GM12878 (cell line): ENCODE measurements around the gene ZSWIM3. TPM values are rescaled to one million over a fixed set of nuclear protein-coding genes. Genes with fewer than 3 reads are reported as not detected.

ENCODE experiments used
- ATAC-seq: fragments of 200-7000 bp; cut with Tn5 transposase; 3 replicates; pipeline ENCODE4 v1.9.1; 2020; ENCODE audit warnings: mild to moderate bottlenecking, moderate library complexity
- BruUV-seq: library from RNA; stranded (reverse); fragments of 400-500 nt; replicated peaks from 2 replicates; lab custom pipeline; 2021; lab: Mats Ljungman, UMichigan
- CTCF ChIA-PET: fragments of 300-600 bp; sonication (Branson Sonifier 250); formaldehyde crosslinking; extraction: SDS; loops from one replicate; lab custom pipeline; 2021; ENCODE audit warnings: inconsistent platforms; lab: Yijun Ruan, JAX
- POLR2A ChIA-PET: fragments of 350-600 bp; formaldehyde crosslinking; extraction: SDS; loops from one replicate; lab custom pipeline; 2021; ENCODE audit warnings: inconsistent platforms; lab: Charles Lee
- RAD21 ChIA-PET: fragments of 300-600 bp; sonication (Branson Sonifier 250); formaldehyde crosslinking; loops from one replicate; lab custom pipeline; 2023; ENCODE audit warnings: antibody characterized with exemption; ENCODE audit not compliant: unreplicated experiment; lab: Charles Lee
- SMC1A ChIA-PET: fragments of 300-600 bp; sonication (Branson Sonifier 250); formaldehyde crosslinking; loops from one replicate; lab custom pipeline; 2023; ENCODE audit not compliant: unreplicated experiment, uncharacterized antibody; lab: Charles Lee
- DNase-seq: peaks from one replicate; pipeline ENCODE4 v3.0.0-alpha.2; 2011; ENCODE audit warnings: low read depth, low spot score
- FAIRE-seq: peaks from 3 replicates; lab custom pipeline; 2011; peaks lifted over from hg19 to GRCh38; lab: Jason Lieb, UNC
- H2AFZ ChIP-seq: 2 replicates; pipeline ENCODE4 v1.6.0; 2011; ENCODE audit warnings: low read depth, low read length, control low read depth; ENCODE audit not compliant: control insufficient read depth
- H3K27ac ChIP-seq: 2 replicates; pipeline ENCODE4 v1.5.1; 2011; ENCODE audit warnings: control low read depth; ENCODE audit not compliant: control insufficient read depth, insufficient read depth
- H3K27me3 ChIP-seq, 2 experiments: replicated peaks in 1 of 2; 2 replicates each; pipeline versions ENCODE4 v1.6.0 to v1.6.1; 2011; ENCODE audit warnings: low read length in 1 of 2; ENCODE audit not compliant: control insufficient read depth in 2 of 2, insufficient read depth in 2 of 2
- H3K36me3 ChIP-seq, 2 experiments: 2 replicates each; pipeline ENCODE4 v1.5.1; 2011; ENCODE audit warnings: low read length in 1 of 2; ENCODE audit not compliant: control insufficient read depth in 2 of 2, insufficient read depth in 2 of 2
- H3K4me1 ChIP-seq: 2 replicates; pipeline ENCODE4 v1.6.1; 2011; ENCODE audit warnings: mild to moderate bottlenecking, low read length, moderate library complexity, mixed read lengths; ENCODE audit not compliant: control insufficient read depth, insufficient read depth
- H3K4me2 ChIP-seq: 2 replicates; pipeline ENCODE4 v1.6.0; 2011; ENCODE audit warnings: control low read depth; ENCODE audit not compliant: control insufficient read depth, insufficient read depth
- H3K4me3 ChIP-seq: fragments of 200-600 bp; sonication (generic); 2 replicates; pipeline ENCODE4 v1.5.1; 2016
- H3K79me2 ChIP-seq: 2 replicates; pipeline ENCODE4 v1.6.0; 2011; ENCODE audit warnings: low read length; ENCODE audit not compliant: control insufficient read depth, insufficient read depth
- H3K9ac ChIP-seq: 2 replicates; pipeline ENCODE4 v1.8.0; 2011; ENCODE audit warnings: low read length, control low read depth, mixed read lengths; ENCODE audit not compliant: control insufficient read depth, insufficient read depth
- H3K9me3 ChIP-seq: replicated peaks from 3 replicates; pipeline ENCODE4 v1.5.1; 2011; ENCODE audit warnings: mild to moderate bottlenecking, low read length; ENCODE audit not compliant: control insufficient read depth, insufficient read depth
- H4K20me1 ChIP-seq: 2 replicates; pipeline ENCODE4 v1.6.0; 2011; ENCODE audit not compliant: control insufficient read depth, insufficient read depth
- BHLHE40 ChIP-seq, 2 experiments: fragments of 450-650 bp in 1 of 2; IDR thresholded peaks; 2 replicates each; pipeline ENCODE4 v1.6.1; 2011 to 2017; ENCODE audit warnings: low read depth in 2 of 2, borderline replicate concordance in 1 of 2, improper control_type of control experiment in 1 of 2, low read length in 1 of 2, mild to moderate bottlenecking in 1 of 2
- BMI1 ChIP-seq: fragments of 450-650 bp; IDR thresholded peaks from 2 replicates; pipeline ENCODE4 v1.6.1; 2016; ENCODE audit warnings: mild to moderate bottlenecking, moderate library complexity, borderline replicate concordance
- BRCA1 ChIP-seq: IDR thresholded peaks from 2 replicates; pipeline ENCODE4 v1.6.1; 2011; ENCODE audit warnings: low read depth, low read length, improper control_type of control experiment
- EP300 ChIP-seq, 2 experiments: fragments of 150-350 bp in 1 of 2; IDR thresholded peaks; 2 replicates each; pipeline ENCODE4 v1.6.1; 2011 to 2012; ENCODE audit warnings: low read depth in 2 of 2, low read length in 2 of 2, borderline replicate concordance in 1 of 2, improper control_type of control experiment in 1 of 2, inconsistent platforms in 1 of 2; ENCODE audit not compliant: control insufficient read depth in 1 of 2
- GABPA ChIP-seq: IDR thresholded peaks from 2 replicates; pipeline ENCODE4 v1.6.1; 2014; ENCODE audit warnings: antibody characterized with exemption, low read depth, mild to moderate bottlenecking, inconsistent platforms
- HDAC2 ChIP-seq: fragments of 200-600 bp; sonication (generic); IDR thresholded peaks from 2 replicates; pipeline ENCODE4 v1.6.1; 2017
- IRF4 ChIP-seq: IDR thresholded peaks from 2 replicates; pipeline ENCODE4 v1.6.1; 2011; ENCODE audit warnings: low read depth, low read length
- NFXL1 ChIP-seq: fragments of 450-650 bp; IDR thresholded peaks from 2 replicates; pipeline ENCODE4 v1.6.1; 2017; ENCODE audit warnings: antibody characterized with exemption, mild to moderate bottlenecking, borderline replicate concordance
- NFYB ChIP-seq: IDR thresholded peaks from 2 replicates; pipeline ENCODE4 v1.6.1; 2011; ENCODE audit warnings: low read depth, mild to moderate bottlenecking, low read length, improper control_type of control experiment, moderate library complexity; ENCODE audit not compliant: insufficient read depth
- NR2C1 ChIP-seq: fragments of 450-650 bp; IDR thresholded peaks from 2 replicates; pipeline ENCODE4 v1.6.1; 2017; ENCODE audit warnings: antibody characterized with exemption, mild to moderate bottlenecking, moderate library complexity
- POU2F2 ChIP-seq: IDR thresholded peaks from 3 replicates; pipeline ENCODE4 v1.6.1; 2011; ENCODE audit warnings: low read depth, mild to moderate bottlenecking, low read length, borderline replicate concordance
- RB1 ChIP-seq: fragments of 450-650 bp; formaldehyde crosslinking; IDR thresholded peaks from 2 replicates; pipeline ENCODE4 v1.6.1; 2017; ENCODE audit warnings: mild to moderate bottlenecking, borderline replicate concordance
- SIN3A ChIP-seq: IDR thresholded peaks from 2 replicates; pipeline ENCODE4 v1.6.1; 2012; ENCODE audit warnings: low read depth, low read length, improper control_type of control experiment
- SP1 ChIP-seq: IDR thresholded peaks from one replicate; pipeline ENCODE4 v1.6.1; 2011; ENCODE audit warnings: low read depth, low read length
- YY1 ChIP-seq: IDR thresholded peaks from 2 replicates; pipeline ENCODE4 v1.6.1; 2011; ENCODE audit warnings: low read depth, mild to moderate bottlenecking, low read length
- WGBS: methylation state at CpG from one replicate; pipeline ENCODE4 v1.1.6; 2016; ENCODE audit warnings: low lambda C conversion rate; ENCODE audit not compliant: insufficient replicate concordance, insufficient coverage; ENCODE audit errors: missing lambda C conversion rate; 5-methylcytosine and 5-hydroxymethylcytosine counted together
- in situ Hi-C: fragments of 300-500 bp; cut with MboI; formaldehyde crosslinking; loops from 9 replicates; pipeline ENCODE4 v1.14.3; 2018; ENCODE audit warnings: mixed read lengths
- intact Hi-C: fragments of 100-400 bp; cut with micrococcal nuclease; formaldehyde crosslinking; loops from one replicate; pipeline ENCODE4 v1.14.2; 2022; ENCODE audit not compliant: unreplicated experiment
- polyA plus RNA-seq, 11 experiments: library from polyadenylated mRNA; depleted of rRNA in 4 of 11; unstranded in 6 of 11; stranded (reverse) in 5 of 11; fragments of >200 nt; fragmentation: Nextera tagmentation in 4 of 11; fragmentation: Illumina TruSeq in 1 of 11; extraction: Ambion mirVana in 4 of 11; extraction: Trizol in 1 of 11; gene quantifications; 1 replicate in 1 of 11; 2 replicates in 10 of 11; pipeline versions ENCODE4 v1.2.1 to v1.2.3, GENCODE V29; 2011 to 2016; ENCODE audit warnings: inconsistent platforms in 2 of 11, missing spikeins in 2 of 11, low read depth in 1 of 11
- total RNA-seq, 4 experiments: library from RNA; depleted of rRNA in 3 of 4; stranded (reverse); fragments of >200 nt in 3 of 4; fragmentation: Illumina TruSeq in 1 of 4; extraction: Trizol in 1 of 4; gene quantifications; 2 replicates each; pipeline versions ENCODE4 v1.2.1 to v1.2.3, GENCODE V29; 2013 to 2021
- TF ChIP-seq, protein P1 (sequence below): IDR thresholded peaks from 2 replicates; pipeline ENCODE4 v1.6.1; 2011; ENCODE audit warnings: low read depth, low read length, improper control_type of control experiment, borderline replicate concordance
- TF ChIP-seq, protein P2 (sequence below): fragments of 450-650 bp; formaldehyde crosslinking; IDR thresholded peaks from 2 replicates; pipeline ENCODE4 v1.4.0; 2020; ENCODE audit warnings: mild to moderate bottlenecking, moderate library complexity

Gene ZSWIM3
- total and polyA plus RNA-seq, 10 of the 15 experiments (the other 5 are each of a cell fraction or from before 2014, with no cell fraction given) = 1.6 to 5.1 (median 4.2) TPM

DNA sequence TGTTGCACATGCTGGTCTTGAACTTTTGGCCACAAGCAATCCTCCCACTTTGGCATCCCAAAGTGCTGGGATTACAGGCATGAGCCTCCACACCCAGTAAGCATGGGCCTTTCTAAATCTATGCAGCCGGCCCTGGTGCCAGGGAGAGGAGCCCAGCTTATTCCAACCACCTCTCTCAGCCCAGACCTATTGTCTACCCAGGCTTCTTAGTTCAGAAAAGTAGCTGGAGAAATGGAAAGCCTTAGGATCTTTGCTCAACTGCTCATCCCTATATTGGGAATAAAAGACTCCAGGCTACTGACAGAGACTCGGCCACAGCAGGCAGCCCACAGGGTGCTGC is 69.3 kb downstream of the ZSWIM3 start:
- SMC1A ChIA-PET = no interaction called here

DNA sequence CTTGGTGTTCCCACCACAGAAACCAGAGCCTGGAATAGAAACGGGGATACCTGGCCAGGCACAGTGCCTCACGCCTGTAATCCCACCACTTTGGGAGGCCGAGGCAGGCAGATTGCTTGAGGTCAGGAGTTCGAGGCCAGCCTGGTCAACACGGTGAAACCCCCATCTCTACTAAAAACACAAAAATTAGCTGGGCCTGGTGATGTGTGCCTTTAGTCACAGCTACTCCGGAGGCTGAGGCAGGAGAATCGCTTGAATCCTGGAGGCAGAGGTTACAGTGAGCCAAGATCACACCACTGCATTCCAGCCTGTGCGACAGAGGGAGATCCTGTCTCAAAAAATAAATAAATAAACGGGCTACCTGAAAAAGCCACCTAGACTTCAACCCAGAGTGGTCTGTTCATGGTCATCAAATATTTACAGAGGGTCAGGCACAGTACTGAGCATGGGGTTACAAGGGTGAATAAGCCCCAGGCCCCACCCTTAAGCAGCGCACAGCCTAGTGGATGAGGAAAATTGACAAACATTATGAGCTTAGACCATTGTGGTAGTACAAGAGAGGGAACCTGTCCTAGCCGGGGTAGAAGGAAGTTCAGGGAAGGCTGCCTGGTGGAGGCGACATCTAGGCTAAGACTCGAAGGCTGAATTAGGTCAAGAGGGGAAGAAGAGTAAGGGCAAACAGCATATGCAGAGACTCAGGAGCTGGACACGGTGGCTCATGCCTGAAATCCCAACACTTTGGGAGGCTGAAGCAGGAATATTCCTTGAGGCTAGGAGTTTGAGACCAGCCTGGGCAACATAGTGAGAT is 69.9 kb downstream of the ZSWIM3 start:
- no peak for FAIRE-seq
- no TSS peak for BruUV-seq
- POLR2A ChIA-PET = interaction anchor here (1.2 to 1.4 kb wide), 2 partner anchors 8 to 34 kb away, joined by 3 read pairs; no protein-coding TSS in a partner anchor
- TF ChIP-seq, protein P1, sequence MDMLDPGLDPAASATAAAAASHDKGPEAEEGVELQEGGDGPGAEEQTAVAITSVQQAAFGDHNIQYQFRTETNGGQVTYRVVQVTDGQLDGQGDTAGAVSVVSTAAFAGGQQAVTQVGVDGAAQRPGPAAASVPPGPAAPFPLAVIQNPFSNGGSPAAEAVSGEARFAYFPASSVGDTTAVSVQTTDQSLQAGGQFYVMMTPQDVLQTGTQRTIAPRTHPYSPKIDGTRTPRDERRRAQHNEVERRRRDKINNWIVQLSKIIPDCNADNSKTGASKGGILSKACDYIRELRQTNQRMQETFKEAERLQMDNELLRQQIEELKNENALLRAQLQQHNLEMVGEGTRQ = no peak
- TF ChIP-seq IRF4 (no peak), NFYB (no peak), EP300 (IDR thresholded peaks at IDR 0.05; ENCODE audit: borderline replicate concordance in 1 of 2, control insufficient read depth in 1 of 2, low read depth in 2 of 2, low read length in 2 of 2) (no peak), SP1 (no peak), GABPA (no peak), YY1 (no peak)
- TF ChIP-seq, protein P2, sequence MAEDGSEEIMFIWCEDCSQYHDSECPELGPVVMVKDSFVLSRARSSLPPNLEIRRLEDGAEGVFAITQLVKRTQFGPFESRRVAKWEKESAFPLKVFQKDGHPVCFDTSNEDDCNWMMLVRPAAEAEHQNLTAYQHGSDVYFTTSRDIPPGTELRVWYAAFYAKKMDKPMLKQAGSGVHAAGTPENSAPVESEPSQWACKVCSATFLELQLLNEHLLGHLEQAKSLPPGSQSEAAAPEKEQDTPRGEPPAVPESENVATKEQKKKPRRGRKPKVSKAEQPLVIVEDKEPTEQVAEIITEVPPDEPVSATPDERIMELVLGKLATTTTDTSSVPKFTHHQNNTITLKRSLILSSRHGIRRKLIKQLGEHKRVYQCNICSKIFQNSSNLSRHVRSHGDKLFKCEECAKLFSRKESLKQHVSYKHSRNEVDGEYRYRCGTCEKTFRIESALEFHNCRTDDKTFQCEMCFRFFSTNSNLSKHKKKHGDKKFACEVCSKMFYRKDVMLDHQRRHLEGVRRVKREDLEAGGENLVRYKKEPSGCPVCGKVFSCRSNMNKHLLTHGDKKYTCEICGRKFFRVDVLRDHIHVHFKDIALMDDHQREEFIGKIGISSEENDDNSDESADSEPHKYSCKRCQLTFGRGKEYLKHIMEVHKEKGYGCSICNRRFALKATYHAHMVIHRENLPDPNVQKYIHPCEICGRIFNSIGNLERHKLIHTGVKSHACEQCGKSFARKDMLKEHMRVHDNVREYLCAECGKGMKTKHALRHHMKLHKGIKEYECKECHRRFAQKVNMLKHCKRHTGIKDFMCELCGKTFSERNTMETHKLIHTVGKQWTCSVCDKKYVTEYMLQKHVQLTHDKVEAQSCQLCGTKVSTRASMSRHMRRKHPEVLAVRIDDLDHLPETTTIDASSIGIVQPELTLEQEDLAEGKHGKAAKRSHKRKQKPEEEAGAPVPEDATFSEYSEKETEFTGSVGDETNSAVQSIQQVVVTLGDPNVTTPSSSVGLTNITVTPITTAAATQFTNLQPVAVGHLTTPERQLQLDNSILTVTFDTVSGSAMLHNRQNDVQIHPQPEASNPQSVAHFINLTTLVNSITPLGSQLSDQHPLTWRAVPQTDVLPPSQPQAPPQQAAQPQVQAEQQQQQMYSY = no peak

More for the DNA sequence above, 69.3 kb downstream of the ZSWIM3 start:
- ChIA-PET POLR2A (interaction anchor here (0.6 kb wide), 1 partner anchor 9 kb away, joined by 4 read pairs; no protein-coding TSS in a partner anchor), CTCF (interaction anchor here (1.9 kb wide), 1 partner anchor 127 kb away, joined by 6 read pairs; no protein-coding TSS in a partner anchor), RAD21 (no interaction called here)
- Histone ChIP-seq H3K27ac (no peak overlapping the region), H3K4me3 (no peak overlapping the region), H3K9ac (no peak overlapping the region), H3K79me2 (no peaks in the 10 kb centered on the region), H3K4me2 (no peak overlapping the region), H3K9me3 (no peaks in the 10 kb centered on the region), H2AFZ (no peak overlapping the region), H3K36me3 (no peaks in the 10 kb centered on the region), H4K20me1 (no peaks in the 10 kb centered on the region), H3K4me1 (no peaks in the 10 kb centered on the region), H3K27me3 (no peaks in the 10 kb centered on the region)
- in situ Hi-C loops (no loop called here), intact Hi-C loops (no loop called here)
- BruUV-seq = no TSS peak
- FAIRE-seq = no peak
- WGBS = 47% methylated on average over 2 of the region's 2 CpGs
- DNase-seq = no peak
- no peak for ATAC-seq
- TF ChIP-seq GABPA (no peak), SIN3A (no peak), BHLHE40 (IDR thresholded peaks at IDR 0.05; ENCODE audit: borderline replicate concordance in 1 of 2, low read depth in 2 of 2, low read length in 1 of 2) (no peak), NFXL1 (no peak), POU2F2 (no peak), BRCA1 (no peak), HDAC2 (no peak), BMI1 (no peak), RB1 (no peak), NR2C1 (no peak)

More for the DNA sequence above, 69.9 kb downstream of the ZSWIM3 start:
- no peaks in the 10 kb centered on the region for H3K4me1 ChIP-seq
- in situ Hi-C loops = no loop called here
- H2AFZ ChIP-seq = no peak overlapping the region
- ATAC-seq = no peak
- H3K9me3 ChIP-seq = no peaks in the 10 kb centered on the region
- no peak overlapping the region for H3K4me2 ChIP-seq
- H3K27me3 ChIP-seq = no peaks in the 10 kb centered on the region
- ChIA-PET SMC1A (interaction anchor here (3.8 kb wide), 1 partner anchor 128 kb away, joined by 11 read pairs; no protein-coding TSS in a partner anchor), RAD21 (no interaction called here), CTCF (interaction anchor here (1.0 kb wide), 1 partner anchor 8 kb away, joined by 4 read pairs; no protein-coding TSS in a partner anchor)
- H3K27ac ChIP-seq = no peak overlapping the region
- no peak overlapping the region for H3K4me3 ChIP-seq
- H3K79me2 ChIP-seq = no peaks in the 10 kb centered on the region
- no peak for DNase-seq
- 60% methylated on average over 14 of the region's 14 CpGs for WGBS
- H4K20me1 ChIP-seq = no peaks in the 10 kb centered on the region
- intact Hi-C loops = no loop called here
- H3K9ac ChIP-seq = no peak overlapping the region
- H3K36me3 ChIP-seq = no peaks in the 10 kb centered on the region
